Testis (tissue), 3 donors: ENCODE measurements around the gene LBHD2. TPM values are rescaled to one million over a fixed set of nuclear protein-coding genes. Genes with fewer than 3 reads are reported as not detected.

Experiments used
- DNase-seq: peaks from one replicate; pipeline ENCODE4 v3.0.0-alpha.2; 2019
- H3K27ac ChIP-seq, 2 donors: fragments of 200-600 bp; sonication (generic); one replicate each; pipeline ENCODE4 v1.5.1; 2019
- H3K27me3 ChIP-seq: fragments of 200-600 bp; sonication (generic); one replicate; pipeline ENCODE4 v1.5.1; 2019
- H3K36me3 ChIP-seq: fragments of 200-600 bp; sonication (generic); one replicate; pipeline ENCODE4 v1.5.1; 2017; ENCODE audit warnings: low read depth; ENCODE audit errors: missing control alignments
- H3K4me1 ChIP-seq: fragments of 200-600 bp; sonication (generic); one replicate; pipeline ENCODE4 v1.5.1; 2019
- H3K4me3 ChIP-seq, 2 donors: fragments of 200-600 bp; sonication (generic); one replicate each; pipeline ENCODE4 v1.5.1; 2017 to 2019
- H3K9me3 ChIP-seq: fragments of 200-600 bp; sonication (generic); one replicate; pipeline ENCODE4 v1.5.1; 2017
- CTCF ChIP-seq, 3 experiments: fragments of 450-650 bp in 2 of 3; fragments of 200-600 bp in 1 of 3; sonication (generic) in 1 of 3; IDR thresholded peaks; one replicate each; pipeline ENCODE4 v1.5.1; 2016 to 2019; ENCODE audit warnings: antibody characterized with exemption in 3 of 3, mild to moderate bottlenecking in 2 of 3, moderate library complexity in 1 of 3
- POLR2A ChIP-seq: fragments of 450-650 bp; IDR thresholded peaks from one replicate; pipeline ENCODE4 v1.6.1; 2017; ENCODE audit warnings: antibody characterized with exemption, mild to moderate bottlenecking, moderate library complexity
- WGBS, 2 donors: methylation state at CpG; one replicate each; pipeline ENCODE4 v1.1.5; 2018; 5-methylcytosine and 5-hydroxymethylcytosine counted together
- intact Hi-C: fragments of 100-400 bp; cut with DNase I; formaldehyde crosslinking; loops from one replicate; pipeline ENCODE4 v1.15.1; 2023; ENCODE audit warnings: low total_unique reads
- polyA plus RNA-seq: library from polyadenylated mRNA; stranded (reverse); fragments of 350-450 nt; fragmentation: Illumina TruSeq; extraction: RNeasy Lipid Tissue Mini Kit (QIAGEN cat#74804); gene quantifications from one replicate; pipeline ENCODE4 v1.2.3, GENCODE V29; 2014; ENCODE audit warnings: low read depth, low replicate concordance; ENCODE audit not compliant: insufficient read depth
- total RNA-seq, 2 donors: library from RNA; depleted of rRNA; stranded (reverse); fragments of >200 nt; gene quantifications; one replicate each; pipeline ENCODE4 v1.2.3, GENCODE V29; 2016

The LBHD2 gene
- total and polyA plus RNA-seq, 3 donors from 2014 or later = 1.9 to 5.6 (median 3.9) TPM

DNA sequence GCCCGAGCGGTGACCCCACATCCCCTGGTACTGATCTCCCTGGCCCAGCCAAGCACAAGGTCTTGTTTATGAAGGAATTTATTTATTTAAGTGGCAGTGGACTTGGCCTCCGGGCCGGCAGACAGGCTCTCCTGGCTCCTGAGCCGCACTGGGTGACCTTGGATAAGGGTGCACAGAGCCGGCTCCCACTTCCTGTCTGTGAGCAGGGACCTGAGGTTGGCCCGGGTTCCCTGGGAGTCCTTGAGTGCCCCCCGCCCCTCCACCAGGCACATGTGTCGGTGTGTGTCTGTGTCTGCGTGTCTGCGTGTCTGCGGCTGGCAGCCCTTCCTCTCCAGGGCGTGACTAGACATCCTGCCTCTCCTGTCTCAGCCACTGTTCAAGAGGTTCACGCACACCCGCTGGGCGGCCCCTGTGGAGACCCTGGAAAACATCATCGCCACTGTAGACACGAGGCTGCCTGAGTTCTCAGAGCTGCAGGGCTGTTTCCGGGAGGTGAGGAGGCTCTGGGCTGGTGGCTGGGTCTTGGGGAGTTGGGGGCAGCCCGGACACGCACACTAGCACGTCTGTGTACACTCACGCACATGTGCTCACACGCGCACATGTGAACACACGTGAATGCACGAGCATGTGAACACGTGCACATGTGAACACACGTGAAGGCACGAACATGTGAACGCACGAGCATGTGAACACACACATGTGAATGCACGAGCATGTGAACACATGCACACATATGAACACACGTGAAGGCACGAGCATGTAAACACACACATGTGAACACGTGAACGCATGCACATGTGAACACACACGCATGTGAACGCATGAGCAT, 48.6 kb downstream of the LBHD2 start:
- intact Hi-C loops = no loop called here
- no peaks in the 10 kb centered on the region for H3K36me3 ChIP-seq
- no peak overlapping the region for H3K4me3 ChIP-seq
- no peaks in the 10 kb centered on the region for H3K27me3 ChIP-seq
- DNase-seq = no peak
- no peak for TF ChIP-seq CTCF (IDR thresholded peaks at IDR 0.05)
- no peak for TF ChIP-seq POLR2A
- H3K9me3 ChIP-seq = no peaks in the 10 kb centered on the region
- H3K27ac ChIP-seq = peak overlapping the region in 1 of 2 donors; percentile 15
- H3K4me1 ChIP-seq = peaks cover 26% of the 10 kb centered on the region
- WGBS, 2 donors = 64 to 69% methylated on average over 31 to 36 of the region's 39 CpGs

- Histone ChIP-seq H3K27me3 (no peaks in the 10 kb centered on the region), H3K4me1 (peaks cover 26% of the 10 kb centered on the region), H3K27ac (no peak overlapping the region), H3K4me3 (no peak overlapping the region), H3K9me3 (no peaks in the 10 kb centered on the region), H3K36me3 (no peaks in the 10 kb centered on the region)
- no peak for TF ChIP-seq CTCF (IDR thresholded peaks at IDR 0.05)
- WGBS, 2 donors = 88 to 89% methylated on average over 19 to 25 of the region's 25 CpGs
- DNase-seq = no peak
- intact Hi-C loops = no loop called here
Measured at GRCh38 chr14:103133210-103134140, 49.5 kb downstream of the LBHD2 start.

- Histone ChIP-seq H3K4me3 (no peak overlapping the region), H3K36me3 (no peaks in the 10 kb centered on the region), H3K4me1 (peaks cover 35% of the 10 kb centered on the region), H3K9me3 (no peaks in the 10 kb centered on the region), H3K27ac (no peak overlapping the region), H3K27me3 (no peaks in the 10 kb centered on the region)
- no peak for DNase-seq
- WGBS, 2 donors = 50% methylated on average over 2 of the region's 2 CpGs
- no peak for TF ChIP-seq CTCF (IDR thresholded peaks at IDR 0.05)
- TF ChIP-seq POLR2A = no peak
- intact Hi-C loops = no loop called here
Measured at GRCh38 chr14:103134405-103134804, 50.4 kb downstream of the LBHD2 start.

DNA sequence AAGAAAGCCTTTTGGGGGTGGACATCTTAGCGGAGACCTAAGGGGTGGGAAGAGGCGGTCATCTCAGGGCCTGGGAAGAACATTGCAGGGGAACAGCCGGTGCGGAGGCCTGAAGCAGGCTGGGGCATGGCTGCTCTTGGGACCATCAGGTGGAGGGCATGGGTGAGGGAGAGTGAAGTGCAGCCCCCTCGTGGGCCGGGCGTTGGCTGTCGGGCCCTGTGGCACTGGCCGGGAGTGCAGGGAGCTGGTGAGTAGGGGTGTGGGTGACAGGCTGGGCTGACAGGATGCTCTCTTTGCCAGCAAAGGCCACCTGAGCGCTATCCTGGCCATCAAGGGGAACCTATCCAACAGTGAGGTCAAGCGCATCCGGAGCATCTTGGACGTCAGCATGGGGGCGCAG, 50.9 kb downstream of the LBHD2 start:
- no peaks in the 10 kb centered on the region for H3K27me3 ChIP-seq
- DNase-seq = no peak
- H3K4me1 ChIP-seq = peaks cover 35% of the 10 kb centered on the region
- TF ChIP-seq POLR2A (no peak), CTCF (IDR thresholded peaks at IDR 0.05) (no peak)
- 88 to 89% methylated on average over 14 of the region's 14 CpGs for WGBS, 2 donors
- no peak overlapping the region for H3K4me3 ChIP-seq
- intact Hi-C loops = no loop called here
- H3K9me3 ChIP-seq = no peaks in the 10 kb centered on the region
- no peaks in the 10 kb centered on the region for H3K36me3 ChIP-seq
- no peak overlapping the region for H3K27ac ChIP-seq
